K562 (cell line): Measurements from ENCODE around the gene FAM50B. TPM values are rescaled to one million over a fixed set of nuclear protein-coding genes. Genes with fewer than 3 reads are reported as not detected.

ENCODE experiments used
- ATAC-seq: fragments of 200-7000 bp; cut with Tn5 transposase; 3 replicates; pipeline ENCODE4 v1.9.1; 2020; ENCODE audit warnings: moderate library complexity
- BruUV-seq: library from RNA; stranded (reverse); fragments of 400-500 nt; replicated peaks from 2 replicates; lab custom pipeline; 2021; lab: Mats Ljungman, UMichigan
- CTCF ChIA-PET: fragments of 300-600 bp; formaldehyde crosslinking; extraction: SDS; loops from one replicate; lab custom pipeline; 2021; ENCODE audit warnings: low intra/inter-chr PET ratio; lab: Yijun Ruan, JAX
- POLR2A ChIA-PET: fragments of 300-600, 350-650 bp; sonication (Branson Sonifier 250); formaldehyde crosslinking; extraction: SDS; loops from one replicate; lab custom pipeline; 2021; ENCODE audit warnings: antibody characterized with exemption, inconsistent platforms; lab: Yijun Ruan, JAX
- DNase-seq, 4 experiments: peaks; one replicate each; pipeline versions ENCODE4 v3.0.0 to v3.0.0-alpha.2; 2011 to 2018; ENCODE audit warnings: low spot score in 3 of 4, mixed read lengths in 3 of 4; ENCODE audit errors: extremely low read depth in 1 of 4
- FAIRE-seq: peaks from 2 replicates; lab custom pipeline; 2011; peaks lifted over from hg19 to GRCh38; lab: Jason Lieb, UNC
- H2AFZ ChIP-seq: 2 replicates; pipeline ENCODE4 v1.6.0; 2011; ENCODE audit warnings: low read depth, low read length, control low read depth, inconsistent platforms
- H3K27ac ChIP-seq: fragments of 200-600 bp; 3 replicates; pipeline ENCODE4 v1.8.0; 2011; ENCODE audit warnings: low read depth, mild to moderate bottlenecking, control low read depth, inconsistent platforms, low read length, moderate library complexity, mixed read lengths; ENCODE audit errors: extremely low read depth
- H3K27me3 ChIP-seq, 2 experiments: fragments of 300-600 bp in 1 of 2; 2 replicates in 1 of 2; 3 replicates in 1 of 2; pipeline versions ENCODE4 v1.6.0 to v1.8.0; 2011; ENCODE audit warnings: inconsistent platforms in 2 of 2, low read length in 2 of 2, mild to moderate bottlenecking in 1 of 2, mixed read lengths in 1 of 2, moderate library complexity in 1 of 2; ENCODE audit not compliant: control insufficient read depth in 2 of 2, insufficient read depth in 2 of 2
- H3K36me3 ChIP-seq: fragments of 300-600 bp; 3 replicates; pipeline ENCODE4 v1.8.0; 2011; ENCODE audit warnings: mild to moderate bottlenecking, low read length, inconsistent platforms; ENCODE audit not compliant: control insufficient read depth, insufficient read depth
- H3K4me1 ChIP-seq, 2 experiments: fragments of 200-600 bp in 1 of 2; replicated peaks in 1 of 2; 2 replicates in 1 of 2; 3 replicates in 1 of 2; pipeline versions ENCODE4 v1.5.1 to v1.8.0; 2011; ENCODE audit warnings: inconsistent platforms in 2 of 2, low read length in 2 of 2, mild to moderate bottlenecking in 1 of 2, mixed read lengths in 1 of 2, moderate library complexity in 1 of 2; ENCODE audit not compliant: control insufficient read depth in 2 of 2, insufficient read depth in 2 of 2
- H3K4me2 ChIP-seq: 2 replicates; pipeline ENCODE4 v1.6.1; 2011; ENCODE audit warnings: low read length, control low read depth, inconsistent platforms, mixed read lengths; ENCODE audit not compliant: insufficient read depth
- H3K4me3 ChIP-seq: fragments of 200-600 bp; sonication (generic), shearing (Covaris generic); 2 replicates; pipeline ENCODE4 v1.5.1; 2016; ENCODE audit warnings: control low read depth, inconsistent platforms
- H3K79me2 ChIP-seq: fragments of 200-600 bp; 3 replicates; pipeline ENCODE4 v1.8.0; 2011; ENCODE audit warnings: low read length, inconsistent platforms; ENCODE audit not compliant: control insufficient read depth, insufficient read depth
- H3K9ac ChIP-seq, 2 experiments: 2 replicates each; pipeline versions ENCODE4 v1.6.0 to v1.6.1; 2011; ENCODE audit warnings: low read depth in 2 of 2, low read length in 2 of 2, control low read depth in 1 of 2, inconsistent platforms in 1 of 2, mild to moderate bottlenecking in 1 of 2, mixed read lengths in 1 of 2; ENCODE audit not compliant: insufficient read depth in 1 of 2
- H3K9me1 ChIP-seq: one replicate; pipeline ENCODE4 v1.6.0; 2011; ENCODE audit warnings: inconsistent platforms, mild to moderate bottlenecking, low read length, moderate library complexity; ENCODE audit not compliant: control insufficient read depth, insufficient read depth
- H3K9me3 ChIP-seq: replicated peaks from 2 replicates; pipeline ENCODE4 v1.5.1; 2011; ENCODE audit warnings: low read depth, low read length, inconsistent platforms; ENCODE audit not compliant: control insufficient read depth, insufficient read depth
- H4K20me1 ChIP-seq: replicated peaks from 2 replicates; pipeline ENCODE4 v1.6.1; 2011; ENCODE audit warnings: low read length, inconsistent platforms, mixed read lengths; ENCODE audit not compliant: control insufficient read depth, insufficient read depth
- ATF7 ChIP-seq: fragments of 450-650 bp; IDR thresholded peaks from 2 replicates; pipeline ENCODE4 v1.7.1; 2014; ENCODE audit warnings: mild to moderate bottlenecking, moderate library complexity
- CCAR2 ChIP-seq: fragments of 200-400 bp; formaldehyde crosslinking; IDR thresholded peaks from 2 replicates; pipeline ENCODE4 v1.6.1; 2017; ENCODE audit warnings: mild to moderate bottlenecking, low read depth, low read length
- FOXM1 ChIP-seq, 2 experiments: fragments of 450-650 bp in 1 of 2; sonication (generic) in 1 of 2; formaldehyde crosslinking in 1 of 2; IDR thresholded peaks; 2 replicates each; pipeline versions ENCODE4 v1.6.1 to v1.9.0; 2017 to 2022; ENCODE audit warnings: low read depth in 2 of 2, mild to moderate bottlenecking in 2 of 2, missing genetic modification reagents in 1 of 2, moderate library complexity in 1 of 2
- HMGN3 ChIP-seq: IDR thresholded peaks from 2 replicates; pipeline ENCODE4 v1.6.1; 2011; ENCODE audit warnings: borderline replicate concordance, low read depth, mild to moderate bottlenecking, mixed read lengths, low read length; ENCODE audit not compliant: insufficient read length; ENCODE audit errors: extremely low read depth
- HOXB6 ChIP-seq: fragments of 250-450 bp; sonication (Bioruptor Pico); IDR thresholded peaks from 2 replicates; pipeline ENCODE4 v1.5.1; 2022; ENCODE audit warnings: mild to moderate bottlenecking, borderline replicate concordance
- LARP7 ChIP-seq: fragments of 450-650 bp; IDR thresholded peaks from 2 replicates; pipeline ENCODE4 v1.6.1; 2016
- MTA3 ChIP-seq: fragments of 450-650 bp; formaldehyde crosslinking; IDR thresholded peaks from 2 replicates; pipeline ENCODE4 v1.6.1; 2017; ENCODE audit warnings: mild to moderate bottlenecking, borderline replicate concordance
- NFE2 ChIP-seq: IDR thresholded peaks from 2 replicates; pipeline ENCODE4 v1.6.1; 2014; ENCODE audit warnings: antibody characterized with exemption, low read depth
- NR2C1 ChIP-seq, 2 experiments: fragments of 450-650 bp; IDR thresholded peaks; 2 replicates each; pipeline ENCODE4 v1.6.1; 2017; ENCODE audit warnings: mild to moderate bottlenecking in 2 of 2, antibody characterized with exemption in 1 of 2, inconsistent platforms in 1 of 2, missing compliant biosample characterization in 1 of 2, missing genetic modification characterization in 1 of 2
- POU5F1 ChIP-seq: fragments of 150-350 bp; IDR thresholded peaks from 2 replicates; pipeline ENCODE4 v1.6.1; 2014; ENCODE audit warnings: borderline replicate concordance, low read length, low read depth, mild to moderate bottlenecking; ENCODE audit not compliant: partially characterized antibody
- RFX1 ChIP-seq: fragments of 450-650 bp; IDR thresholded peaks from 2 replicates; pipeline ENCODE4 v1.6.1; 2016; ENCODE audit warnings: mild to moderate bottlenecking, moderate library complexity
- SMAD3 ChIP-seq: fragments of 450-650 bp; formaldehyde crosslinking; conservative IDR thresholded peaks from 2 replicates; pipeline ENCODE4 v1.4.0; 2020; ENCODE audit warnings: mild to moderate bottlenecking
- SREBF1 ChIP-seq: fragments of 150-350 bp; IDR thresholded peaks from 2 replicates; pipeline ENCODE4 v1.6.1; 2014; ENCODE audit warnings: antibody characterized with exemption, low read depth, low read length, borderline replicate concordance
- ZNF431 ChIP-seq: sonication (generic); formaldehyde crosslinking; IDR thresholded peaks from 2 replicates; pipeline ENCODE4 v1.8.0; 2022; ENCODE audit warnings: mild to moderate bottlenecking, missing genetic modification reagents
- ZNF707 ChIP-seq: fragments of 250-450 bp; sonication (Bioruptor Pico); conservative IDR thresholded peaks from 2 replicates; pipeline ENCODE4 v1.8.0; 2022; ENCODE audit warnings: inconsistent platforms, mild to moderate bottlenecking, moderate library complexity
- WGBS: fragments of 100-300 bp; shearing (Covaris generic); methylation state at CpG from one replicate; pipeline ENCODE4 v1.1.6; 2016; ENCODE audit warnings: low coverage, mixed read lengths; ENCODE audit not compliant: insufficient coverage; ENCODE audit errors: missing lambda C conversion rate; 5-methylcytosine and 5-hydroxymethylcytosine counted together
- in situ Hi-C: fragments of 300-500 bp; cut with MboI; formaldehyde crosslinking; loops from 4 replicates; pipeline ENCODE4 v1.15.0; 2018; ENCODE audit warnings: inconsistent platforms, mixed read lengths
- intact Hi-C: fragments of 100-400 bp; cut with micrococcal nuclease; formaldehyde crosslinking; loops from 2 replicates; pipeline ENCODE4 v1.14.2; 2022
- polyA plus RNA-seq, 8 experiments: library from polyadenylated mRNA; depleted of rRNA in 4 of 8; stranded (reverse) in 5 of 8; unstranded in 3 of 8; fragments of >200 nt; fragmentation: Nextera tagmentation in 2 of 8; fragmentation: Illumina TruSeq in 1 of 8; extraction: Ambion mirVana in 2 of 8; extraction: Trizol in 1 of 8; gene quantifications; 2 replicates each; pipeline versions ENCODE4 v1.2.1 to v1.2.3, GENCODE V29; 2011 to 2014; ENCODE audit warnings: inconsistent platforms in 1 of 8, missing spikeins in 1 of 8
- total RNA-seq, 7 experiments: library from RNA; depleted of rRNA in 6 of 7; stranded (reverse); fragments of >200 nt in 6 of 7; fragmentation: Illumina TruSeq in 2 of 7; extraction: Trizol in 2 of 7; gene quantifications; 2 replicates each; pipeline versions ENCODE4 v1.2.1 to v1.2.3, GENCODE V29; 2011 to 2021; ENCODE audit warnings: low replicate concordance in 1 of 7

FAM50B gene
- total and polyA plus RNA-seq, 9 of the 15 experiments (the other 6 are each of a cell fraction or from before 2014, with no cell fraction given), result 0.09 to 0.16 (median 0.13) TPM; not detected in 6

DNA sequence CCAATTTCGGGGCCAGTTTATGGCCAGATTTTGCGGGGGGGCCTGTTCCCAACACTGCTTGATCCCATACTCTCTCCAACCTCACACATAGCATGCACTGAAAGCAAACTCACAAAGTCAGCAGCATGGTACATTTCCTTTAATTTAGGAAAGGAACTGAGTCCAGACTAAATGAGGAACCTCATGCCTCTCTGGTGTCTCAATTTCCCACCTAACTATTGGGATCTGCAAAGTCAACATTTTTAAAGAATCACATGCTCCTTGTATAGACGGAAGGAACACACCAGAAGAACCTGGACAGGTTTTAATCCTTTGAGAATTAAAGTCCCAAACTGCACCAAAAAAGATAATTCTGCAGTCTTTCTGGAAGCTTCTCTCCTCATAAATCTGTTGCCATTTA lies 33.3 kb downstream of the FAM50B start:
- H3K9ac ChIP-seq, result no peak overlapping the region
- in situ Hi-C loops (no loop called here), intact Hi-C loops (loop anchor here (10.0 kb wide), 1 partner anchor 92 kb away; no protein-coding TSS in a partner anchor)
- peaks cover 4% of the 10 kb centered on the region for H3K9me1 ChIP-seq
- H3K36me3 ChIP-seq, result no peaks in the 10 kb centered on the region
- H3K4me2 ChIP-seq, result no peak overlapping the region
- DNase-seq, result no peak
- H3K4me3 ChIP-seq, result no peak overlapping the region
- H4K20me1 ChIP-seq, result no peaks in the 10 kb centered on the region
- no peak for ATAC-seq
- no peak overlapping the region for H3K27ac ChIP-seq
- ChIA-PET POLR2A (no interaction called here), CTCF (no interaction called here)
- BruUV-seq, result no TSS peak
- no peaks in the 10 kb centered on the region for H3K79me2 ChIP-seq
- no peaks in the 10 kb centered on the region for H3K4me1 ChIP-seq
- no peak for FAIRE-seq
- 3% methylated on average over 3 of the region's 3 CpGs for WGBS
- no peaks in the 10 kb centered on the region for H3K9me3 ChIP-seq
- no peak overlapping the region for H2AFZ ChIP-seq
- peaks cover 35 to 64% of the 10 kb centered on the region in 2 experiments for H3K27me3 ChIP-seq
- TF ChIP-seq CCAR2 (no peak), MTA3 (no peak), HMGN3 (no peak), NFE2 (no peak), ZNF431 (CRISPR knock-in tag) (no peak), SMAD3 (CRISPR knock-in tag) (no peak), NR2C1 (IDR thresholded peaks at IDR 0.05) (no peak), NR2C1 (tag; IDR thresholded peaks at IDR 0.05) (no peak), ATF7 (no peak), FOXM1 (IDR thresholded peaks at IDR 0.05; ENCODE audit: low read depth) (no peak), FOXM1 (CRISPR knock-in tag; IDR thresholded peaks at IDR 0.05; ENCODE audit: low read depth) (no peak), POU5F1 (no peak), RFX1 (no peak), HOXB6 (CRISPR knock-in tag) (no peak), SREBF1 (no peak), ZNF707 (CRISPR knock-in tag) (no peak), LARP7 (no peak)
